HG03175 (cell line): ENCODE results near the gene RTKN.

Experiments used
- ATAC-seq: cut with Tn5 transposase; IDR thresholded peaks from one replicate; pipeline ENCODE4 v1.9.1; 2021; ENCODE audit warnings: mild to moderate bottlenecking, moderate library complexity; ENCODE audit not compliant: unreplicated experiment

The RTKN gene

DNA sequence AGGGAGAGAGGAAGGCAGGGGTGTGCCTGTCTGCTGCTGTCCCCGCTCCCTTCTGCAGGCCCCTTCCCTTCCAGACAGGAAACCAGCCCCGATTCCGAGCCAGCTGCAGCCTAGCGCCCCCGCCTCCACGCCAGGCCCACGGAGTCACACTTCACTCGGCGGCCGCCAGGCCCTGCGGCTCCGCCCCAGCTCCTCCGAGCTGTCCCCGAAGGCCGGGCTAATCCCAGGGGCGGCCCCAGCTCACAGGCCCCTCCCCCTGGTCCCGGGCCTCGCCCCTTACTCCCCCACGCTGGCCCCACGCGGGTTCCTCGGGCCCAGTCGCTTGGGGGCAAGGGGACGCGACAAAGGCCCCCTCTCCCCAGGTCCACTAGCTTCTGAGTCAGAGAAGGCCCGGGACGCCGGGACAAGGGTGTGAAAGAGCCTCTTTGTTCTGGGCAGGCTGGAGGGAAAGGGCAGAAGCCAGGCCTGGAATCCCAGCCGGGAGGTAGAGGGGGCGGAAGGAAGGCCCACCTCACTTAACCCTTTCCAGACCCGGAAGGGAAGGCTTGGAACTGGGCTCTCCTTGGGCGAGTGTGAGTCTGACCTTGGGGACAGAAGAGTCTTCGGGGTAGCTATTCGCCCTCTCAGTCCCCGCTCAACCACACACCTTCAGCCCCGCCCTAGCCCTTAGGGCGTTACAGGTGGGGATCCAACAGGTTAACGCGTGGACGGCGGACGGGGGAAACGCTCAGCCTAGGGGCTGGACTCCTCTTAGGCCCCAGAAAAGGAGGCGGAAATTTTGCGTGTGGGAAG lies 1.2 kb downstream of the RTKN start:
- peak; percentile 83 for ATAC-seq

DNA sequence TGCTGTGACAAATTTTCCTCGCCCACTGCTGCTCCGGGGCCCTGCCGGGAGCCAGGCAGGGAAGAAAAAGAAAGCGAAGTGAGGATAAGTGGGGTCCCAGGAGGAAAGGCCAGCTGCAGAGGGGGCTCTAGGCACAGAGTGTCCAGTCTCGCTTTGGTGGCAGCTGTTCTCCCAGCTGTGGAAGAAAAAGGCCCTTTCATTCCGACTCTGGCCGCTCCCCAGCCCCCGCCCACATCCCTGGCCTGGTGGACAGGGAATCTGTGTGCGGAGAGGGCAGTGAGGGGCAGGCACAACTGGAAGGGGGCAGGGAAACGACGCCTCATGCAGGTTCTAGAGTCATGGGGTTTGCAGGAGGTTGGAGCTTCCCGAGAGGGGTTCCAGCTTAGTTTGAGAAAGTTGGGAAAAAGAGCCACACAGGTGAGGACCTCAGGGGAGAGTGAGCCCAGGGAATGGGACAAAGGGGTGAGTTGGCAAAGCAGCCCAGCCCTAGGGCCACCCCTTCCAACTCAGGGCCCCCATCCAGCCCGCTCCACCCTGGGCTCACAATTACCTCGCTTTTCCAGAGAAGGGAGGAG lies 1.8 kb downstream of the RTKN start:
- ATAC-seq: no peak

DNA sequence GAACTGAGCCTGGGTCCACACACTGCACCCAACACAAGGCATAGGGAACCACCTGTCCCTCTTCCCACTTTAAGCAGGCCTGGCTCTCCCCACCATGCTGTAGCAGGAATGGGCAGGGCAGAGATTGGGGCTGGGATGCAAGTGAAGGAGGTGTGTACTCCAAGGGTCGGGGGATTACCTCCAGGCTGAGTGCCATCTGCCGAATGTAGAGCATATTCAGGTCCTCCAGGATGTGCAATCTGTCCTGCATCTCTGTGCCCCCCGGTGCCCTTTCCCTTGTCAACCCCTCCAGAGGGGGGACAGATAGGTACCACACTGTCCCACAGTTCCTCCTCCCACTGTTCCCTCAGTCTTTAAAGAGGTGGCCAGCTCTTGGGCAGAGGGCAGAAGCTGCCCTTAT lies 2.4 kb downstream of the RTKN start:
- ATAC-seq: no peak

GRCh38 chr2:74438248-74438647 lies 3.5 kb downstream of the RTKN start:
- no peak for ATAC-seq

DNA sequence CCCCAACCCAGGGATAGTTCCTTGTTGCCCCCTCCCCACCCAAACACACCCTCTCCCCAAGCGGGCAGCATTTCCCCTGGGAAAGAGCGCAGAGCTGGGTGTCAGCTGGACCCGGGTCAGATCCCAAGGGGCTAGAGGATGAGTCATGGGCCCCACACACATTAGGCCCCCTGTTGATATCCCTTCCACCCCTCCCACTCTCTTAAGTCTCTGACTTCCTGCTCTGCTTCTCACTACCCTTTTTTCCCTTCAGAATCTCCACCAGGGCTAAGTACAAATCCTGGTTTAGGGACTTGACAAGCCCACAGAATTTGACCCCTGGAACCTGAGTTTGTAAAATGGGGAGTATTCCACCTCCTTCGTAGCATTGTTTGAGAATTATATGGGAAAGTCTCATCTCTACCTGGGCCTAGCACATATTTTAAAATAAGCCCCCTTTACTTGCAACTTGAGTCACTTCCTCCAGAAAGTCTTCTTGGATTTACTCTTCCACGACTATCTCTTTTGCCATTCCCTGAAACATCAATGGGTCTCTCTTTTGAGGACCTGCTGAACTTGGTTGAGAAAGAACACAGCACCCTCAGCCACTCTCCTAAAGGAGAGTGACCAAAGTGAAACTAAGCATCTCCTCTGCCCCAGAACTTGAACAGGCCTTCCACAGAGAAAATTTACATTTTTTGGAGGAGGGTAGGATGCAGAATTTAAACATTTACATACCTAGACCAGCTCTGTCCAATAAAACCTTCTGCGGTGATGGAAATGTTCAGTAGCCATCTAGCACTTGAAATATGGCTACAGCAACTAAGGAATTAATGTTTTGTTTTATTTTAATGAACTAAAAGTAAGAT lies 4.7 kb downstream of the RTKN start:
- ATAC-seq: no peak

- ATAC-seq: no peak
These were observed 5.5 kb downstream of the RTKN start for GRCh38 chr2:74436111-74436805.

- ATAC-seq: no peak
These were observed 11.2 kb downstream of the RTKN start for GRCh38 chr2:74430502-74430901.

DNA sequence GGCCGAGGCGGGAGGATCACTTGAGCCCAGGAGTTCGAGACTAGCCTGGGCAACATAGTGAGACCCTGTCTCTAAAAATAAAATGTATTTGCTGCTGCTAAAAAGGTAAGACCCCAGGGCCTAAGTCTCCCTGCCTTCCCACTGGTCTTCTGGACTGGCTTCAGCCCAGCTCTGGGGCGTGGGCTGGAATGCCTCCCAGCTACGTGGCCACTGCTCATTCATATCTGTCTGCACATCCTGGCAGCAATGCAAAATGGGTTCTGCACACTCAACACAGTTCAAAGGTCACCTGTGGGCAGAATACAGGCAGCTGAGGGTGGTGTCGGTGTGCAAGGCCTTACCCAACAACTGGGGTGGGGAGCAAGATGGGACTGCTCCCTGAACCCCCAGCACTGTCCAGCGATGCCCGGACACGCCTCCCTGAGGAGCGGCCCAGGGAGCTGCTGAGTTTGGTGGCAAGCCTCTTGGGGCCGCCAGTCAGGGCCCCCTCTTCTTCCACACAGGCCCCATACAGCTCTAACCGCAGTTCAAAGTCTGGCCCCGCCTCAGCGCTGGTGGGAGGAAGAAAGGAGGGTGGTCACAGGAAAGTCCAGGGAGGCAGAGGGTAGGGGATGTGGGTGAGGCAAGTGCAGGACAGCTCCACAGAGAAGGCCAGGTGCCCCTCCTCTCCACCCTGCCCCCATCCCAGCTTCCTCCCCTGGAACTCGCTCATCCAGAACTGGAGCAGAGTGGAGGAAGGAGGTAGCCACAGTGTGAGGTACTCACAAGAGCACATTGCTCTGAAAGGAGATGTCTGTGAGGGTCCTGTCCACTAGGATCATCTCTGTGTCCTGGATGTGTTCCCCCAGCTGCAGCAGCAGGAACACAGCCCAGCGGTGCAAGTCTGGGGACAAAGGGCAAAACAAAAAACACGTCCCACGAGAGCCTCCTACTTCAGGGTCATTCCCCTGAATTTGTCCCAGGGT lies 12.0 kb downstream of the RTKN start:
- no peak for ATAC-seq

DNA sequence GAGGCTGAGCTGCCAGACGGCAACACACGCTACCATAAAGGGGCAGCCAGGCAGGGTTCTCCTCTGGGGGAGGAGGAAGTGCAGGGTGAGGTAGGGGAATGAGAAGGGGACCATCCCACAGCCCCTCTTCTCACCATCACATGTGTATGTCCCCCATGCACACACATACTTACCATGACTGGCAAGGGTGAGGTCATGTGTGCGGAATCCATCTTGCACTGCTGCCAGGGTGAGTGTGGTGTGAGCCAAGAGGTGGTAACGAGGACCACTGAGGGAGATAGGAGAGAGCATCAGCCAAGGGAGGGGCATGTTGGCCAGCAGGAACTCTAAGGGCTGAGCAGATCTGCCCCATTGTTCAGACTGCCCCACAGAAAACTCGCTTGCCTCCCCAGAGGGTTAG lies 13.1 kb downstream of the RTKN start:
- no peak for ATAC-seq

GRCh38 chr2:74427551-74427950 lies 14.2 kb downstream of the RTKN start:
- no peak for ATAC-seq

- ATAC-seq: no peak
These were observed 15.5 kb downstream of the RTKN start for GRCh38 chr2:74426181-74426758.

- ATAC-seq: no peak
These were observed 16.2 kb downstream of the RTKN start for GRCh38 chr2:74425523-74425922.

DNA sequence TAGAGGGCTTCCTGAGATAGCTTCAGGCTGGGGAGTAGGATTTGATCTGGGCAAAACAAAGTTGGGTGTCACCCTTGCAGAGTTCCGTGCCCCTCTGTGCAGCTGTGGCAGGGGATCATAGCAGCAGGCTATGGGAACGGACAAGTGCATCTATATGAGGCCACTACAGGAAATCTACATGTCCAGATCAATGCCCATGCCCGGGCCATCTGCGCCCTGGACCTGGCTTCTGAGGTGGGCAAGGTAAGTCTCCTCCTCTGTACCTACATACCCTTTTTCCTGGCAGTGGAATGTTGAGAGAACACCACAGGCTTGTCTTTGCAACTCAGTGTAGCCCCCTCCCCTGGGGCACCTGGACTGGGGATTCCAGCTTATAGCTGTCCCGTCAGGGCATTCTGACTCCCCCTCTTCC lies 16.7 kb downstream of the RTKN start:
- ATAC-seq: no peak

GRCh38 chr2:74424139-74424992 lies 17.4 kb downstream of the RTKN start:
- no peak for ATAC-seq

DNA sequence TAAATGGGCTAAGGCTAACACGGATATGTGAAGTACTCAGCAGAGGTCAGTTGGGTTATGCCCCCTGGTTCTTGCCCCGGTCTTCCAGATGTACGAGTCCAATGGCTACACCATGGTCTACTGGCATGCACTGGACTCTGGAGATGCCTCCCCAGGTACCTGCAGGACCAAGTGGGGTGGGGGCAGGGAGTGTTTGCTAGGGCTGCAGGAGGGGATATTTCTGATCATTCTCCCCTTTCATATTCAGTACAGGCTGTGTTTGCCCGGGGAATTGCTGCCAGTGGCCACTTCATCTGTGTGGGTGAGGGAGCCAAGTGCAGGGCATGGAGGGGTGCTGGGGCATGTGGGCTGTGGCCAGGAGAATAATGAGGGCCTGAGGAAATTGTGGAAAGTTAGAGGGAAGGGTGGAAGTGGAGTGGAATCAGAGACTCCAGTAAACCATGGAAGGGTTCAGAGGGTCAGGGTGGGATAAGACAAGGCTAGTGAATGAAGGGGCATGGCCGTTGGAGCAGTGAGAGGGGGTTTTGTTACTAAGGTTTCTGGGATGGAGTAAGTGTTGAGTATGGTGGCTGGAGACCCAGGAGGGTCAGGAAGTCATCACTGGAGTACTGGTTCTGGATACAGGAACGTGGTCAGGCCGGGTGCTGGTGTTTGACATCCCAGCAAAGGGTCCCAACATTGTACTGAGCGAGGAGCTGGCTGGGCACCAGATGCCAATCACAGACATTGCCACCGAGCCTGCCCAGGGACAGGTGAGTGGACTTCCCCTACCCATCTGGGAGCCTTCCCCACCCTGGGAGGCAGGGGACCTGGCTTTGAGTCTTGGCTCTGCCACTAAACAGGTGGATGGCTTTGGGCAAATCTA lies 18.3 kb downstream of the RTKN start:
- ATAC-seq: no peak

DNA sequence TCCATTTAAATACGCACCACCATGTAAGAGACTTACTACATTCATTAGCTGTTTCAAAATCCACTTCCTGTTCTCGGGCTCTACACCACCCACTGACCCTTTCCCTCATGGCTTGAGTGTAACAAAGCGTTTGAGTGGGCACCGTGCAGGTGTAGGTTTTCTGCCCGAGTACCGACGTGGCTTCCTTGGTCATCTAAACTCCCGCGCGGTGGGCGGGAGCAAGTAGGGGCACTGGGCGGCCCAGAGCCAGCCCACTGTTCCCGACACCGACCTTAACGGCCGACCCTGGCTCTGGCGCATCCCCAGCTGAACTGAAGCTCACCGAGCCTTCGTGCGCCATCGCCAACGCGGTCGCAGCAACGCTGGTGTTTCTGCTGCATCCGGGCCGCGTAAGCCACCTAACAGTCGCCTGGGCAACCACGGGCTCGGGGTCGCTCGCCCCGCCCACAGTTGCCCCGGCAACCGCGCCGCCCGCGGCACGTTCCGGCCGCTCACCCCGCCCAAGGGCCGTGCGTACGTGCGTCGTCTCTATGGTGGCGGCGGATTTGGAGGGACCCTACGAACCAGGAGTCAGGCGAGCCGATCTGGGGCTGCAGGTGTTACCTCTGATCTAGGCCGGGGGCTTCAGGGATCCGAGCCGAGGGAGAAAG lies 20.4 kb downstream of the RTKN start, which contains the start of the genes C2orf81 and WDR54:
TSS of gene C2orf81 (minus strand) at position 399 of the 650 bp plus-strand sequence. CDS start at position 340, 59 bp downstream.
TSS of gene WDR54 (plus strand) at position 510 of the 650 bp plus-strand sequence. CDS start 424 bp downstream, outside the sequence.
- peak; percentile 95 for ATAC-seq
